ENCODE data around the gene RRP36. TPM values are rescaled to one million over a fixed set of nuclear protein-coding genes. Genes with fewer than 3 reads are reported as not detected.

The RRP36 gene, protein sequence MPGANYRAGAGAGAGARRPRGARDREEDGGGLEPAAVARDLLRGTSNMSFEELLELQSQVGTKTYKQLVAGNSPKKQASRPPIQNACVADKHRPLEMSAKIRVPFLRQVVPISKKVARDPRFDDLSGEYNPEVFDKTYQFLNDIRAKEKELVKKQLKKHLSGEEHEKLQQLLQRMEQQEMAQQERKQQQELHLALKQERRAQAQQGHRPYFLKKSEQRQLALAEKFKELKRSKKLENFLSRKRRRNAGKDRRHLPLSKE
- 10 to 100 TPM; 44.1 to 85.0 (median 65.1) TPM for total RNA-seq

DNA sequence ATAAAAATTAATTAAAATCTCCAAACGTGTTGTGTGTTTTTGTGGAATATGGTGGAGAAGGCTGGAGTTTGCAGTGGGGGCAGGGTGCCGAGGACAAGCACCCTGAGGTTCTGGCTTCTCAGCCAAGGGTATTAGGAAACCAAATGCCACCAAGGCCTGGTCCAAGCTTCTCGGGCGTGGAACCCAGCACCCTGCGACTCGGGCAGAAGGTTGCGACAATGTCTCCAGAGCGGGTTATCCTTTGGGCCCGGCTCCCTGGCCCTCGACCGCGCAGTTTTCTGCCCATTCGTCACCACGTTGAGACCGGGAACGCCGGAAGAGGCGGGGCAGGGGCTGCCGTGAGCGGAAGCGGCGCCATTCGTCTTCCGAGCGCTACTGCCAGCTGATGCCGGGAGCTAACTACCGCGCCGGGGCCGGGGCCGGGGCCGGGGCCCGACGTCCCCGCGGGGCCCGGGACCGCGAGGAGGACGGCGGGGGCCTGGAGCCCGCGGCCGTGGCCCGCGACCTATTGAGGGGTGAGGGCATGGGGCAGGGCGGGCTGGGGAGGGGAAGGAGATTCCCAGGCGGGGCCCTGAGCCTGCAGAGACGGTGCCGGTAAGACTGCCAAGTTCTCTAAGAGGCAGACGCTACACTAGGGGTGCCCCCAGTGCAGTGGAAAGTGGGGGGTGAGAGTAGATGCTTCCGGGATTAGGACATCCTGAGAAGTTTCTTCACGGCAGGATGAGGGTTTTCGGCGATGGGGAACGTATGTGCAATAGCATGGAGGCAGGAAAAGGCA is at the start of gene RRP36:
Gene RRP36, plus strand, starts transcription at position 354 of the 778 bp plus-strand sequence. Its CDS starts 32 bp downstream, at position 386.
- peak; percentile 88 to 95 (median 92) for ATAC-seq (replicated peaks in 6 of 8)
- in situ Hi-C loops (cut with MboI; ENCODE audit: low pct_unique_long_range_greater_than_20kb in 2 of 9, low sequenced_read_pairs in 9 of 9, unreplicated experiment in 9 of 9), result loop anchor here in 1 of 9 experiments (25.0 kb wide), 1 partner anchor 109 kb away; the partner anchor contains the start of gene PTCRA
- H3K4me3 ChIP-seq, result peak within 1 kb of the TSS; percentile 51 to 95 (median 76)
- peak within 1 kb of the TSS; percentile 88 to 91 for H3K27ac ChIP-seq
- peaks cover 15 to 19% of the 10 kb centered on the region in 2 donors for H3K4me1 ChIP-seq (replicated peaks in 1 of 2)
- 0 to 4% (median 0%) methylated on average over 1 to 19 of the region's 56 CpGs; no CpG with 5 or more reads in 4 of the 10 experiments for WGBS, 10 experiments

DNA sequence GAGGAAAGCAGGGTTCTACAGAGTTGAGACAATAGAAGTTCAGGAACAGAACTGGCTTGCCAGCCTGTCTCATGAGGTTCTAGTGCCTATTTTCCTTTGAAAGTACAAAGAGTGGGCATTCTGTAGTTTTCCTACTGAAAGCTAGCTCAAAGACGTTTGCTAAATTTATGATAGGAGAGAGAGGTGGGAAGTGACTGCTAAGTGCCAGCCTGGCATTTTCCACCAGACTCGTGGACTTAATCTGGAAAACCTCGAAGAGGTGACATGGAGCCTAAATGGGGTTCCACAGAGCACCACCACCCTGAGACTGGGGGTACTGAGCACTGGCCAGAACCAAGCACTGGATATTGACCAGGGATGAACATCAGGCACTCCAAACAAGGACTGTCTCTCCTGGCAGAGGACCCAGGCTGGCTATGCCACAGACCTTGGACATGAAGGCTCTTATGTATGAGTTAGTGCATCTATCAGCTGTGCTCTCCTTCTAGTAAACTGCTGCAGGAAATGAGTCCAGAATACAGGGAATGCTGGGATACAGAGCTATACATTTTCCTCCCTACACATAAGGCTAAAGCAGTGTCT is 49.6 kb upstream of the RRP36 start:
- no peak for ATAC-seq (replicated peaks in 6 of 8)
- in situ Hi-C loops (cut with MboI; ENCODE audit: low pct_unique_long_range_greater_than_20kb in 2 of 9, low sequenced_read_pairs in 9 of 9, unreplicated experiment in 9 of 9), result no loop called here
- Histone ChIP-seq H3K4me1 (replicated peaks in 1 of 2) (peaks cover 7% of the 10 kb centered on the region in 2 donors), H3K4me3 (no peak overlapping the region), H3K27ac (peak overlapping the region in 1 of 2 donors; percentile 56)
- WGBS, 10 experiments, result 89 to 100% (median 100%) methylated on average over 1 to 3 of the region's 3 CpGs; no CpG with 5 or more reads in 7 of the 10 experiments

DNA sequence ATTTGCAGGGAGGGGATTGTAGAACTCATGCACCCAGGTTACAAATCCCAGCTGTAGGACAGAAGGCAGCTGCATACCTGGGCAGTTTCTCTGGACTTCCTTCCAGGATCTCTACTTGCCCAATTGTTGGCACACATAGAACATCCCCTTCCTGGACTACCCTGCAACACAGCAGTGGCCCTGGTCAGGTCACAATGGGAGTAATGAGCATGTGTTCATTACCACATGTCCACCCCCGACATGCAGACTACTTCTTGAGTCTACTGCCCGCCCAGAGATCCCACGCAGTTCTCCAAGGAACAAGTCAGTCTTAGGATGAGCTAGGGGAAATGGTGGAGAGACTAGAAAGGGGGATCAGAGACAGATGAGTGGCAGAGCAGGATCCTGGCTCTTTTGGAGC is 47.5 kb upstream of the RRP36 start:
- no peak overlapping the region for H3K27ac ChIP-seq
- in situ Hi-C loops (cut with MboI; ENCODE audit: low pct_unique_long_range_greater_than_20kb in 2 of 9, low sequenced_read_pairs in 9 of 9, unreplicated experiment in 9 of 9), result no loop called here
- no peak overlapping the region for H3K4me3 ChIP-seq
- H3K4me1 ChIP-seq (replicated peaks in 1 of 2), result peaks cover 15 to 17% of the 10 kb centered on the region in 2 donors
- 56 to 100% (median 93%) methylated on average over 1 to 3 of the region's 3 CpGs; no CpG with 5 or more reads in 2 of the 10 experiments for WGBS, 10 experiments
- no peak for ATAC-seq (replicated peaks in 6 of 8)

DNA sequence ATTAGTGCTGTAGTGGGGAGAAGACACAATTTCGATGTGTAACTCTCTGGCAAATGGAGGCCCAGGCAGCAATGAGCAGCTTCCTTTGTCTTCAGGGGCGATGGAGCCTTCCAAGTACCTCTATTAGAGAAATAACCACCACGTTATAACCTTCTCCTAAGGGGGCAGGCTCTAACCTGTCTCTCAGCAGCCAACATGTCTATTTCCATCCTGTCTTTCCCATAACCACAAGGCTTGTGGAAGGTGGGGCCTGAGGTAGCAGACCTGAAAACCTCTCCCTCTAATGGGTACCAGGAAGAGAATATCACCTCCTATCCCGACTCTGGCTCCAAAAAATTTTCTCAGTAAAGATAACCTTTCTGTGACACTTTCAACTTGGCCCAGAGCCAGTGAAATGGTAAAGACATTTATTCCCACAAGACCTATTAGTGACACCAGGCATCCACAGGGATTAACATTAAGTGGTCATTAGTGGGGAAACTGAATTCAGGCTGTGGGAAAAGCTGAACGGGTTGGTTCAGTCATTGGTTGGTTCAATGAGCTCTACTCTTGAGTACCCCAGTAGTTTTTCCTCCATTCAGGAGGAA is 46.4 kb upstream of the RRP36 start:
- in situ Hi-C loops (cut with MboI; ENCODE audit: low pct_unique_long_range_greater_than_20kb in 2 of 9, low sequenced_read_pairs in 9 of 9, unreplicated experiment in 9 of 9), result no loop called here
- H3K27ac ChIP-seq, result no peak overlapping the region

DNA sequence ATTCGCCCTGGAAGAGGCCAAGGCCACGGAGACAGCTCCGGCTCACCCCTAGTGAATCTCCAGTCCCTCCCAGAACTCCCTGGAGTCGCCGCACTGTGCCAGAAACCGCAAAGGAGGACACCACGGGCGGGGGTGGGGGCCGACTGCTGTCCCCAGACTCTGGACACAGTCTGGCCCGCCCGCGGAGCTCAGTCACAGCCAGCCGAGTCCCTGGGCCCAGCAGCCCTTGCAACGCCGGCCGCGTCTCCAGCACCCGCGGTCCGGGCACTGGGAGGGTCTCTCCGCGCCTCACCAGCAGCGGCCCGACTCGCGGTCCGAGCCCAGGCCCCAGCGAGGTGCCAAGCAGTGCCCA is 43.0 kb upstream of the RRP36 start:
- peak overlapping the region; percentile 79 to 87 for H3K27ac ChIP-seq
- in situ Hi-C loops (cut with MboI; ENCODE audit: low pct_unique_long_range_greater_than_20kb in 2 of 9, low sequenced_read_pairs in 9 of 9, unreplicated experiment in 9 of 9), result no loop called here
- WGBS, 10 experiments, result 0% methylated on average over 2 to 4 of the region's 28 CpGs; no CpG with 5 or more reads in 8 of the 10 experiments

More for the DNA sequence above, 46.4 kb upstream of the RRP36 start:
- H3K4me3 ChIP-seq, result no peak overlapping the region
- peaks cover 15 to 22% of the 10 kb centered on the region in 2 donors for H3K4me1 ChIP-seq (replicated peaks in 1 of 2)
- ATAC-seq (replicated peaks in 6 of 8), result no peak
- 68 to 100% (median 91%) methylated on average over 1 to 3 of the region's 5 CpGs; no CpG with 5 or more reads in 2 of the 10 experiments for WGBS, 10 experiments

DNA sequence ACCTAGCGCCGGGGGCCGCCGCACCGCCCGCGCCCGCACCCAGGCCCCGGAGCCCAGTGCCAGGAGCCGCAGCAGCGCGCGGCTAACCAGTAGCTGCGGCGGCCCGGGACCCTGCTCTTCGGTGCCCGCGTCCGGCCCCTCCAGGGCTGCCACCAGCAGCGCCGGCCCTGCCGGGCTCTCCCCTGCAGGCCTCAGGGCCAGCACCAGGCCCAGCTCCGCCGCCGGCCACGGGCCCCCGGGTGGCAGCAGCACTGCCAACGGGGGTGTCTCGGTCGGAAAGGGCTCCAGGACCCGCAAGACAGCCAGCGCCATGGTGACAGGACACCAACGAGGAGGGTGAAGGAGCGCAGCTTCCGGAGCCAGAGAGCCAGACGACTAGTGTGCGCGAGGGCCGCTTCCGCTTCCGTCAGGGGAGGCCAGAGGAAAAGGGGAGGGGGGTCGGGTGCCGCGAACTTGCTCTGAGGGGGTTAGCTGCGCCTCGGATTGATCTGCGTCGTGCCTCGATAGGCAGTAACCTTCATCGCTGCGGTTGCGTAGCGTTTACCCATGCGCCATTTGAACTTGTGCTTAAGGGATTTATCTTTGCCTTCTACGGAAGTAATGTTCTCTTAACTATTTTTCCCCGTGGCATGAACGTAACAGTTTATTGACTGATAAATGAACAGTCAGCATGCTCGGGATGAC is 42.4 kb upstream of the RRP36 start, which contains the start of gene PEX6:
Gene PEX6, minus strand, starts transcription at position 343 of the 684 bp plus-strand sequence. Its CDS starts 31 bp downstream, at position 312.
- H3K27ac ChIP-seq, result peak within 1 kb of the TSS; percentile 79 to 87
- WGBS, 10 experiments, result 0 to 1% (median 0%) methylated on average over 2 to 15 of the region's 59 CpGs; no CpG with 5 or more reads in 4 of the 10 experiments
- peak within 1 kb of the TSS; percentile 89 to 98 (median 93) for H3K4me3 ChIP-seq
- in situ Hi-C loops (cut with MboI; ENCODE audit: low pct_unique_long_range_greater_than_20kb in 2 of 9, low sequenced_read_pairs in 9 of 9, unreplicated experiment in 9 of 9), result no loop called here
- peaks cover 8 to 16% of the 10 kb centered on the region in 2 donors for H3K4me1 ChIP-seq (replicated peaks in 1 of 2)
- ATAC-seq (replicated peaks in 6 of 8), result peak; percentile 90 to 96 (median 92)

More for the DNA sequence above, 43.0 kb upstream of the RRP36 start:
- H3K4me1 ChIP-seq (replicated peaks in 1 of 2), result peaks cover 8 to 16% of the 10 kb centered on the region in 2 donors
- H3K4me3 ChIP-seq, result peak overlapping the region; percentile 89 to 98 (median 93)
- peak in 3 of 8 experiments; percentile 51 to 63 (median 55) for ATAC-seq (replicated peaks in 6 of 8)

DNA sequence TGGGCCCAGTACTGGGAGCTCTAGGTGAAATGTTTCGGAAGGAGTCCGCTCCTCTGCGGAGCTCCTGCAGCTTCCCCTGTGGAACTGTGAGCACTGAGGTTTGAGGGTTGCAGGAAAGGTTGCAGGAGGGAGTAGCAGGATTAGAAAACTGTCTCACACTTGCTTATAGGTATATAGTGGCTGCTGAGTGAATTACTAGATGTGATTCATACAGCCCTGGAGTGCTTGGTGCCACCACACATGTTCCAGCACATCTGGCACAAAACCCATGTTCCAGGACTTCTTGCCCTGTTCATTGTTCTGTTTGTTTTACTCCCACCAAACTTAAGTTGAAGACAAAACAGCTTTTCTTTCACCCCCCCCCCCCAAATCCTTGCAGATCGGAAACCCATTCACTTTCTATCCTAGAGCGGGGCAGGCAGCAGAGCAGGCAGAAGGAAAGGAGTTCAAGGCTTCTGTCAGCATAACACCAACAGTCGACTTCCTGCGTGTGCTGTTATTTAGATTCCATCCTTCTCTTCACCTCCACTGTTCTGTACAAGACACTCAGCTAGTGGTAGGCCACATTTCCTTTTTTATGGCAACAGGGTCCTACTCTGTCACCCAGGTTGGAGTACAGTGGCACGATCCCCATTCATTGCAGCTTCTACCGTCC is 41.8 kb upstream of the RRP36 start:
- Histone ChIP-seq H3K4me1 (replicated peaks in 1 of 2) (peaks cover 8 to 16% of the 10 kb centered on the region in 2 donors), H3K4me3 (peak overlapping the region; percentile 89 to 98 (median 93)), H3K27ac (peak overlapping the region; percentile 64 to 87)
- ATAC-seq (replicated peaks in 6 of 8), result peak in 5 of 8 experiments; percentile 1 to 5 (median 2)
- WGBS, 10 experiments, result 0 to 95% (median 61%) methylated on average over 1 to 4 of the region's 9 CpGs; no CpG with 5 or more reads in 2 of the 10 experiments
- in situ Hi-C loops (cut with MboI; ENCODE audit: low pct_unique_long_range_greater_than_20kb in 2 of 9, low sequenced_read_pairs in 9 of 9, unreplicated experiment in 9 of 9), result no loop called here

DNA sequence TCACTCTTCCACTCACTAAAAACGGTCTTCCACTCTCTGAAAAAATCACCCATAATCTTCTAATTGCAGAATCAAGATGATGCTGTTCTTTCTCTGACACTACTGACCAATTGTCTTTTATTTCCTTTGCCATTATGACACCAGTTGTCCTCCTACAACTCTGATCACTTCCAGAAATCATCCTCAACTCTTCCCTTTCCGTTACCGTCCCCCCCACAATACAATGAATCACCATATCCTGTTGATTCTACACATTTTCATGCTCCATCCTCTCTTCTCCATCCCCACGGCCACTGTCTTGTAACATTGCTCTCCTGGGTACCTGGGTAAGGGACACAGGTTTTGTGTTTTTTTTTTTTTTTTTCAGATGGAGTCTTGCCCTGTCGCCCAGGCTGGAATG is 39.6 kb upstream of the RRP36 start:
- H3K4me1 ChIP-seq (replicated peaks in 1 of 2), result peaks cover 11 to 14% of the 10 kb centered on the region in 2 donors
- no peak for ATAC-seq (replicated peaks in 6 of 8)
- in situ Hi-C loops (cut with MboI; ENCODE audit: low pct_unique_long_range_greater_than_20kb in 2 of 9, low sequenced_read_pairs in 9 of 9, unreplicated experiment in 9 of 9), result no loop called here
- H3K4me3 ChIP-seq, result no peak overlapping the region
- 79 to 100% (median 94%) methylated on average over 1 to 5 of the region's 5 CpGs; no CpG with 5 or more reads in 1 of the 10 experiments for WGBS, 10 experiments
- H3K27ac ChIP-seq, result no peak overlapping the region

DNA sequence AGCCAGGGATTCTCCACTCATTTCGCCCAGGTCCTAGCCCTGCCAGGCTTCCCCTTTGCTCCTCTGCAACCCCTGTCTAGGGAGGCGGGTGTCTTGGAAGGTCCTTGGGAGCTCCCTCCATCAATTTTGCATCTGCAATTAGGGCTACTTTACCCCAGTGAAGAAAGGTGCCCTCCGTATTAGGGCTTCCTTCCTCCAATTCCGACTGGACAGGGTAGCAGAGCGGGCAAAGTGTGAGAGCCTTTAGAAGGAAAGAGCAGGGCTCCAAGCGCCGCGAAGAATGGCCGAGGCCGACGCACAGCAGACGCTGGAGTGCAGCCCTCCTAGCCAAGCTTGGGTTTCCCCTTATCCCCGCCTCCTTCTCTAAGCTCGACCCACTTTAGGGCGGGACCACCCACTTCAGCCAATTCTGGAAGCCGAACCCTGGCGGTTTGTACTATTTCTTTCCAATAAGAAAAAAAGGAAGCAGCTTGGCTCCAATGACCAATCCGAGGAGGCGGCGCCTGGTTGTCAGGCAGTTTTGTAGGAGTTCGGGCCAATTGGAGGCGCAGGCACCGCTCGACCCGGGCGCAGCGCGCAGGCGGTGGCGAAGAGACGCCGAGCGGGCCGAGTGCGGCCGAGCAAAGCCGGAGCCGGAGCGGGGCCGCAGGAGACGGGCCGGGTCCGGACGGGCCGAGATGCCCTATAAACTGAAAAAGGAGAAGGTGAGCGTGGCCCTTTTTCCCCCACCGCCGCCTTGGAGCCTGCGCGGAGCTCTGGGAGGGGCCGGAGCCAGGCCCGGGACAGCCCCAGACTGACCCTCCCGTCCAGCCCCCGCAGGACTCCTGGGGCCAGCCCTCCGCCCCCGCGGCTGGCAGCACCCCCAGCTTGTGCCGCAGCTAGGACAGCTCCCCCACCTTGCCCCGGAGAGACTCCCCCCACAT is 37.2 kb upstream of the RRP36 start, which contains the start of gene PPP2R5D:
Gene PPP2R5D, plus strand, starts transcription at position 570 of the 923 bp plus-strand sequence. Its CDS starts 108 bp downstream, at position 678.
- Histone ChIP-seq H3K27ac (peak within 1 kb of the TSS; percentile 85 to 88), H3K4me1 (replicated peaks in 1 of 2) (peaks cover 4% of the 10 kb centered on the region in 2 donors), H3K4me3 (peak within 1 kb of the TSS; percentile 66 to 87 (median 74))
- peak; percentile 90 to 97 (median 97) for ATAC-seq (replicated peaks in 6 of 8)
- in situ Hi-C loops (cut with MboI; ENCODE audit: low pct_unique_long_range_greater_than_20kb in 2 of 9, low sequenced_read_pairs in 9 of 9, unreplicated experiment in 9 of 9), result no loop called here
- WGBS, 10 experiments, result 0 to 5% (median 0%) methylated on average over 1 to 30 of the region's 59 CpGs; no CpG with 5 or more reads in 1 of the 10 experiments

DNA sequence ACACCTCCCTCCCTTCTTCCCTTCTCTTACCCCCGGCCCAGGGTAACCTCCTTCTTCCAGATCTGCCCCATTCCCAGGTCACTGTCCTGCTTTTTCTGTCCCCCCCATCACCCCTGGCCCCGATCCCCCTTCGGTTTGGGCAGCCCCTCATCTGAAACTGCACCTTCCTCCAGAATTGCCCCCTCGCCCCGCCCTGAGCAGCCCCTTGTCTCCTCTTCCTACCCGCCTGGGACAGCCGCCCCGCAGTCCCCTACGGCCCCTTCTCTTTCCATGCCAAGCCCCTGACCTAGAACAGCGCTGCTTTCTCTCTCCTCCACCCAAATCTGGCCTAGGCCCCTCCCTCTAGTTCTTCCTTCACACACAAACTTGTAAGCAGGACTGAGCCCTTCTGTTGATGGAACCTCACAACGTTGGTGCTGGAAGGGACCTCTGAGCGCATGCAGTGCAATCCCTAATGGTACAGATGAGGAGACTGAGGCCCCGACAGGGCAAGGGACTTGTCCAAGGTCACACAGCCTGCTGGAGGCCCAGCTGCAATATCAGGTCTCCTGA is 36.4 kb upstream of the RRP36 start:
- WGBS, 10 experiments, result 20 to 60% (median 40%) methylated on average over 1 to 4 of the region's 13 CpGs; no CpG with 5 or more reads in 4 of the 10 experiments
- H3K27ac ChIP-seq, result peak overlapping the region; percentile 63 to 72
- ATAC-seq (replicated peaks in 6 of 8), result no peak
- peak overlapping the region; percentile 66 to 87 (median 74) for H3K4me3 ChIP-seq
- in situ Hi-C loops (cut with MboI; ENCODE audit: low pct_unique_long_range_greater_than_20kb in 2 of 9, low sequenced_read_pairs in 9 of 9, unreplicated experiment in 9 of 9), result no loop called here
- peaks cover 0 to 4% of the 10 kb centered on the region in 2 donors for H3K4me1 ChIP-seq (replicated peaks in 1 of 2)
